HepG2 (cell line): ENCODE measurements around the gene DGCR8. TPM values are rescaled to one million over a fixed set of nuclear protein-coding genes. Genes with fewer than 3 reads are reported as not detected.

Source experiments
- ASH2L ChIP-seq: fragments of 300-600, 200-600 bp; sonication (generic); IDR thresholded peaks from 2 replicates; pipeline ENCODE4 v1.7.0; 2017; ENCODE audit warnings: low read depth, mild to moderate bottlenecking, moderate library complexity, mixed read lengths, low read length; ENCODE audit not compliant: insufficient read length
- HNRNPH1 ChIP-seq: fragments of 200-400 bp; formaldehyde crosslinking; optimal IDR thresholded peaks from 2 replicates; pipeline ENCODE3; 2017; ENCODE audit warnings: mild to moderate bottlenecking, low read depth, low read length
- MAZ ChIP-seq, 2 experiments: sonication (generic) in 1 of 2; formaldehyde crosslinking in 1 of 2; IDR thresholded peaks; 2 replicates each; pipeline versions ENCODE4 v1.5.0 to v1.6.1; 2012 to 2020; ENCODE audit warnings: low read depth in 2 of 2, mild to moderate bottlenecking in 2 of 2, borderline replicate concordance in 1 of 2, improper control_type of control experiment in 1 of 2, low read length in 1 of 2, missing genetic modification reagents in 1 of 2, moderate library complexity in 1 of 2
- NBN ChIP-seq: fragments of 450-650 bp; conservative IDR thresholded peaks from 2 replicates; pipeline ENCODE4 v1.6.1; 2017
- SP2 ChIP-seq: sonication (generic); formaldehyde crosslinking; IDR thresholded peaks from 2 replicates; pipeline ENCODE4 v1.5.1; 2020; ENCODE audit warnings: mild to moderate bottlenecking, missing genetic modification reagents
- ZFY ChIP-seq: sonication (generic); formaldehyde crosslinking; IDR thresholded peaks from 2 replicates; pipeline ENCODE4 v1.4.0; 2020; ENCODE audit warnings: missing genetic modification reagents
- ZNF441 ChIP-seq: sonication (generic); formaldehyde crosslinking; IDR thresholded peaks from 2 replicates; pipeline ENCODE4 v1.7.0; 2021; ENCODE audit warnings: missing genetic modification reagents, borderline replicate concordance
- polyA plus RNA-seq, 8 experiments: library from polyadenylated mRNA; depleted of rRNA in 3 of 8; stranded (reverse) in 7 of 8; unstranded in 1 of 8; fragments of >200 nt; fragmentation: Illumina TruSeq in 4 of 8; extraction: Trizol in 4 of 8; gene quantifications; 2 replicates each; pipeline versions ENCODE4 v1.2.1 to v1.2.3, GENCODE V29; 2011 to 2016; ENCODE audit warnings: low read depth in 4 of 8, missing spikeins in 1 of 8, mixed read lengths in 1 of 8; ENCODE audit not compliant: insufficient read depth in 1 of 8
- total RNA-seq, 5 experiments: library from RNA; depleted of rRNA; stranded (reverse); fragments of >200 nt; fragmentation: Illumina TruSeq; extraction: Trizol; gene quantifications; 2 replicates each; pipeline ENCODE4 v1.2.3, GENCODE V29; 2016; ENCODE audit warnings: low read depth in 1 of 5
- TF ChIP-seq, protein P1 (sequence below), 2 experiments: fragments of 450-650 bp in 1 of 2; sonication (generic) in 1 of 2; formaldehyde crosslinking in 1 of 2; IDR thresholded peaks; 2 replicates each; pipeline versions ENCODE4 v1.6.1 to v1.8.0; 2016 to 2022; ENCODE audit warnings: antibody characterized with exemption in 1 of 2, mild to moderate bottlenecking in 1 of 2, missing genetic modification reagents in 1 of 2
- TF ChIP-seq, protein P2 (sequence below), 2 experiments: sonication (generic) in 1 of 2; formaldehyde crosslinking in 1 of 2; IDR thresholded peaks; 2 replicates each; pipeline versions ENCODE4 v1.4.0 to v1.6.1; 2018 to 2020; ENCODE audit warnings: missing genetic modification reagents in 2 of 2, borderline replicate concordance in 1 of 2, low read depth in 1 of 2, mild to moderate bottlenecking in 1 of 2, missing biosample characterization in 1 of 2
- TF ChIP-seq, protein P3 (sequence below): sonication (generic); formaldehyde crosslinking; IDR thresholded peaks from 2 replicates; pipeline ENCODE4 v1.4.0; 2020; ENCODE audit warnings: missing genetic modification reagents
- TF ChIP-seq, protein P4 (sequence below): IDR thresholded peaks from 2 replicates; pipeline ENCODE4 v1.6.1; 2016; ENCODE audit warnings: missing compliant biosample characterization, missing genetic modification reagents, borderline replicate concordance

Gene DGCR8
- total and polyA plus RNA-seq, 2 of the 13 experiments (the other 11 are each of a cell fraction or from before 2014, with no cell fraction given) = 10.2 to 23.2 TPM

DNA sequence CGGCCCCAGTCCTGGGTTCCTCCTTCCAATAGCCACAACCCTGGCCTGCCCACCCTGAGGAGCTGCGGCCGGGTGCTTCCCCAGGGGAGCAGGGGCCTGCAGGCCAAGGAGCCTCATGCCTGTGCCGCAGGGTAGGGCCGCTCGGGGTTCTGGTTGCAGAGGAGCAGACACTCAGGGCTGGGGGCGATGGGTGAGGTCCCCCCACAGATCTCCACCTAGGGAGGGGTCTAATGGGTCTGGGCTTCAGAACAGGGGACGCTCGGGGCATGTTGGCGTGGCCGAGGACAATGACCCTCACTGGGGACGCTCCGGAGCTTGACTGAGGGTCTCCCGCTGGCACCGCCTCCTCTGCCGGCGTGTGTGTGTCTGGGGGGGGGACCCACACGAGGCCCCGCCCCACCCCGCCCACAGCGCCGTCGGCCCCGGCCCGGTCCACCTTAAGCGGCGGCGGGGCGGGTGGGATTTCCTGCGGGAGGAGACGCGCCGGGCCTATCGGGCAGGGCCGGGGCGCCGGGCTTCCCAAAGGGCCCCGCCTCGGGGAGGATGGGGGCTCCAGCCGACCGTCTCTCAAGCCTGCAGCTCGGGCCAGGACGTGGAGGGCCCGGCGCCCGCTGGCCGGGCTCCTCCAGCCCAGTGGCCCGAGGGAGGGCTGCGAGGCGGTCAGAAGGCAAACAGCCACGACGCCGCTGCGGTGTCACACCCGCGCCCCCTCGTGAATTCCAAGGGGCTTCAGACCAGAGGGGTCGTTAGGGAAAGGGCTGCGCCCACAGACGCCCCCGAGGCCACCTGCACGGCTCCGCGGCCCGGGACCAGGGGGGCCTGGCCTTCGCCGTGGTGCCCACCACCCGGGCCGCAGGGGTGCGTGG lies 50.9 kb downstream of the DGCR8 start (continued):
- TF ChIP-seq, protein P1, sequence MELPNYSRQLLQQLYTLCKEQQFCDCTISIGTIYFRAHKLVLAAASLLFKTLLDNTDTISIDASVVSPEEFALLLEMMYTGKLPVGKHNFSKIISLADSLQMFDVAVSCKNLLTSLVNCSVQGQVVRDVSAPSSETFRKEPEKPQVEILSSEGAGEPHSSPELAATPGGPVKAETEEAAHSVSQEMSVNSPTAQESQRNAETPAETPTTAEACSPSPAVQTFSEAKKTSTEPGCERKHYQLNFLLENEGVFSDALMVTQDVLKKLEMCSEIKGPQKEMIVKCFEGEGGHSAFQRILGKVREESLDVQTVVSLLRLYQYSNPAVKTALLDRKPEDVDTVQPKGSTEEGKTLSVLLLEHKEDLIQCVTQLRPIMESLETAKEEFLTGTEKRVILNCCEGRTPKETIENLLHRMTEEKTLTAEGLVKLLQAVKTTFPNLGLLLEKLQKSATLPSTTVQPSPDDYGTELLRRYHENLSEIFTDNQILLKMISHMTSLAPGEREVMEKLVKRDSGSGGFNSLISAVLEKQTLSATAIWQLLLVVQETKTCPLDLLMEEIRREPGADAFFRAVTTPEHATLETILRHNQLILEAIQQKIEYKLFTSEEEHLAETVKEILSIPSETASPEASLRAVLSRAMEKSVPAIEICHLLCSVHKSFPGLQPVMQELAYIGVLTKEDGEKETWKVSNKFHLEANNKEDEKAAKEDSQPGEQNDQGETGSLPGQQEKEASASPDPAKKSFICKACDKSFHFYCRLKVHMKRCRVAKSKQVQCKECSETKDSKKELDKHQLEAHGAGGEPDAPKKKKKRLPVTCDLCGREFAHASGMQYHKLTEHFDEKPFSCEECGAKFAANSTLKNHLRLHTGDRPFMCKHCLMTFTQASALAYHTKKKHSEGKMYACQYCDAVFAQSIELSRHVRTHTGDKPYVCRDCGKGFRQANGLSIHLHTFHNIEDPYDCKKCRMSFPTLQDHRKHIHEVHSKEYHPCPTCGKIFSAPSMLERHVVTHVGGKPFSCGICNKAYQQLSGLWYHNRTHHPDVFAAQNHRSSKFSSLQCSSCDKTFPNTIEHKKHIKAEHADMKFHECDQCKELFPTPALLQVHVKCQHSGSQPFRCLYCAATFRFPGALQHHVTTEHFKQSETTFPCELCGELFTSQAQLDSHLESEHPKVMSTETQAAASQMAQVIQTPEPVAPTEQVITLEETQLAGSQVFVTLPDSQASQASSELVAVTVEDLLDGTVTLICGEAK (IDR thresholded peaks at IDR 0.05) = no peak
- TF ChIP-seq, protein P1 (CRISPR knock-in tag; IDR thresholded peaks at IDR 0.05) = 0 out of 2 replicates have a peak, but pooled peaks have one; percentile 19
- TF ChIP-seq, protein P2, sequence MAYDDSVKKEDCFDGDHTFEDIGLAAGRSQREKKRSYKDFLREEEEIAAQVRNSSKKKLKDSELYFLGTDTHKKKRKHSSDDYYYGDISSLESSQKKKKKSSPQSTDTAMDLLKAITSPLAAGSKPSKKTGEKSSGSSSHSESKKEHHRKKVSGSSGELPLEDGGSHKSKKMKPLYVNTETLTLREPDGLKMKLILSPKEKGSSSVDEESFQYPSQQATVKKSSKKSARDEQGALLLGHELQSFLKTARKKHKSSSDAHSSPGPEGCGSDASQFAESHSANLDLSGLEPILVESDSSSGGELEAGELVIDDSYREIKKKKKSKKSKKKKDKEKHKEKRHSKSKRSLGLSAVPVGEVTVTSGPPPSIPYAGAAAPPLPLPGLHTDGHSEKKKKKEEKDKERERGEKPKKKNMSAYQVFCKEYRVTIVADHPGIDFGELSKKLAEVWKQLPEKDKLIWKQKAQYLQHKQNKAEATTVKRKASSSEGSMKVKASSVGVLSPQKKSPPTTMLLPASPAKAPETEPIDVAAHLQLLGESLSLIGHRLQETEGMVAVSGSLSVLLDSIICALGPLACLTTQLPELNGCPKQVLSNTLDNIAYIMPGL (CRISPR knock-in tag; IDR thresholded peaks at IDR 0.05; ENCODE audit: borderline replicate concordance in 1 of 2, low read depth in 1 of 2) = peak in 1 of 2 experiments; percentile 6; a peak in 1 of 4 replicates
- TF ChIP-seq MAZ (IDR thresholded peaks at IDR 0.05; ENCODE audit: borderline replicate concordance, low read depth, low read length) (no peak), MAZ (CRISPR knock-in tag; IDR thresholded peaks at IDR 0.05; ENCODE audit: low read depth) (0 out of 2 replicates have a peak, but pooled peaks have one; percentile 53), ASH2L (peak; percentile 14), ZNF441 (CRISPR knock-in tag) (0 out of 2 replicates have a peak, but pooled peaks have one; percentile 30), NBN (no peak), HNRNPH1 (no peak), SP2 (peak; percentile 73; the same call in 1 of the 2 replicates), ZFY (CRISPR knock-in tag) (peak; percentile 42; the same call in 1 of the 2 replicates)
- TF ChIP-seq, protein P3, sequence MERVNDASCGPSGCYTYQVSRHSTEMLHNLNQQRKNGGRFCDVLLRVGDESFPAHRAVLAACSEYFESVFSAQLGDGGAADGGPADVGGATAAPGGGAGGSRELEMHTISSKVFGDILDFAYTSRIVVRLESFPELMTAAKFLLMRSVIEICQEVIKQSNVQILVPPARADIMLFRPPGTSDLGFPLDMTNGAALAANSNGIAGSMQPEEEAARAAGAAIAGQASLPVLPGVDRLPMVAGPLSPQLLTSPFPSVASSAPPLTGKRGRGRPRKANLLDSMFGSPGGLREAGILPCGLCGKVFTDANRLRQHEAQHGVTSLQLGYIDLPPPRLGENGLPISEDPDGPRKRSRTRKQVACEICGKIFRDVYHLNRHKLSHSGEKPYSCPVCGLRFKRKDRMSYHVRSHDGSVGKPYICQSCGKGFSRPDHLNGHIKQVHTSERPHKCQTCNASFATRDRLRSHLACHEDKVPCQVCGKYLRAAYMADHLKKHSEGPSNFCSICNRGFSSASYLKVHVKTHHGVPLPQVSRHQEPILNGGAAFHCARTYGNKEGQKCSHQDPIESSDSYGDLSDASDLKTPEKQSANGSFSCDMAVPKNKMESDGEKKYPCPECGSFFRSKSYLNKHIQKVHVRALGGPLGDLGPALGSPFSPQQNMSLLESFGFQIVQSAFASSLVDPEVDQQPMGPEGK = peak; percentile 94
- TF ChIP-seq, protein P4, sequence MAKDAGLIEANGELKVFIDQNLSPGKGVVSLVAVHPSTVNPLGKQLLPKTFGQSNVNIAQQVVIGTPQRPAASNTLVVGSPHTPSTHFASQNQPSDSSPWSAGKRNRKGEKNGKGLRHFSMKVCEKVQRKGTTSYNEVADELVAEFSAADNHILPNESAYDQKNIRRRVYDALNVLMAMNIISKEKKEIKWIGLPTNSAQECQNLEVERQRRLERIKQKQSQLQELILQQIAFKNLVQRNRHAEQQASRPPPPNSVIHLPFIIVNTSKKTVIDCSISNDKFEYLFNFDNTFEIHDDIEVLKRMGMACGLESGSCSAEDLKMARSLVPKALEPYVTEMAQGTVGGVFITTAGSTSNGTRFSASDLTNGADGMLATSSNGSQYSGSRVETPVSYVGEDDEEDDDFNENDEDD (CRISPR knock-in tag) = no peak
